GM12875 (cell line): ENCODE data around the gene SSU72.
"Not testable (repeated sequence)": the region's sequence is repeated elsewhere in the genome, so short reads cannot be mapped to it uniquely, and the experiment has no call there.

Experiments used
- H3K4me3 ChIP-seq: one replicate; pipeline ENCODE4 v1.5.1; 2011; ENCODE audit warnings: low read depth, low read length, control low read depth
- CTCF ChIP-seq: IDR thresholded peaks from 2 replicates; pipeline ENCODE4 v1.5.1; 2011; ENCODE audit warnings: low read depth, mild to moderate bottlenecking, control low read depth, inconsistent platforms, low read length, moderate library complexity, borderline replicate concordance; ENCODE audit not compliant: insufficient read depth

The SSU72 gene

DNA sequence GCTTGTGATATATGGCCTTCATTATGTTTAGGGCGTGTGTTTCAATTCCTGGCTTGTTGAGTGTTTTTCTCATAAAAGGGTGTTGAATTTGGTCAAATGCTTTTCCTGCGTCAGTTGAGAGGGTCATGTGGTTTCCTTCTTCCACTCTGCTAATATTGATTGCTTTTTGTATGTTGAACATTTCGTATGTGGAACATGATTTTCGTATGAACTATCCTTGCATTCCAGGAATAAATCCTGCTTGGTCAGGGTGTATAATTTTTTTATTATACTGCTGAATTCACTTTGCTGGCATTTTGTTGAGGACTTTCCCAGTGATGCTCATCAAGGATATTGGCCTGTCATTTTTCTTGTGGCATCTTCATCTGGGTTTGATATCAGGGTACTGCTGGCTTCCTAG is 67.4 kb downstream of the SSU72 start:
- no peak for TF ChIP-seq CTCF
- no peak overlapping the region for H3K4me3 ChIP-seq

DNA sequence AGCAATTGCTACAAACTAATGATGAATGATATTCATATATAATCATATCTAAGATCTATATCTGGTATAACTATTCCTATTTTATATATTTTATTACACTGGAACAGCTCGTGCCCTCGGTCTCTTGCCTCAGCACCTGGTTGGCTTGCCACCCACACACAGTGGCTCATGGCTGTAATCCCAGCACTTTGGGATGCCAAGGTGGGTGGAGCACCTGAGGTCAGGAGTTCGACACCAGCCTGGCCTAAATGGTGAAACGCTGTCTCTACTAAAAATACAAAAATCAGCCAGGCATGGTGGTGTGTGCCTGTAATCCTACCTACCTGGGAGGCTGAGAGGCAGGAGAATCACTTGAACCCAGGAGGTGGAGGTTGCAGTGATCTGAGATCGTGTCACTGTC is 68.9 kb downstream of the SSU72 start:
- not testable (repeated sequence) for H3K4me3 ChIP-seq

DNA sequence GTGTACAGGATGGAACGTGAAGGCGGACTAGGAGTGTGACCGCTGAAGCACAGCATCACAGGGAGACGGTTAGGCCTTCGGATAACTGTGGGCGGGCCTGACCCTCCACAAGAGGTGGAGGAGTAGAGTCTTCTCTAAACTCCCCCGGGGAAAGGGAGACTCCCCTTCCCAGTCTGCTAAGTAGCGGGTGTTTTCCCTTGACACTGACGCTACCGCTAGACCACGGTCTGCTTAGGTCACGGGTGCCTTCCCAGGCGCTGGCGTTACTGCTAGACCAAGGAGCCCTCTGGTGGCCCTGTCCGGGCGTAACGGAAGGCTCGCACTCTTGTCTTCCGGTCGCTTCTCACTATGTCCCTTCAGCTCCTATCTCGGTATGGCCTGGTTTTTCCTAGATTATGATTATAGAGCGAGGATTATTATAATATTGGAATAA is 69.3 kb downstream of the SSU72 start:
- H3K4me3 ChIP-seq = peak overlapping the region; percentile 26
- peak; percentile 20; the same call in 1 of the 2 replicates for TF ChIP-seq CTCF

GRCh38 chr1:1504777-1505365 is 69.8 kb downstream of the SSU72 start:
- TF ChIP-seq CTCF = peak; percentile 58
- H3K4me3 ChIP-seq = peak overlapping the region; percentile 26

GRCh38 chr1:1495461-1495975 is 79.1 kb downstream of the SSU72 start:
- H3K4me3 ChIP-seq = not testable (repeated sequence)

DNA sequence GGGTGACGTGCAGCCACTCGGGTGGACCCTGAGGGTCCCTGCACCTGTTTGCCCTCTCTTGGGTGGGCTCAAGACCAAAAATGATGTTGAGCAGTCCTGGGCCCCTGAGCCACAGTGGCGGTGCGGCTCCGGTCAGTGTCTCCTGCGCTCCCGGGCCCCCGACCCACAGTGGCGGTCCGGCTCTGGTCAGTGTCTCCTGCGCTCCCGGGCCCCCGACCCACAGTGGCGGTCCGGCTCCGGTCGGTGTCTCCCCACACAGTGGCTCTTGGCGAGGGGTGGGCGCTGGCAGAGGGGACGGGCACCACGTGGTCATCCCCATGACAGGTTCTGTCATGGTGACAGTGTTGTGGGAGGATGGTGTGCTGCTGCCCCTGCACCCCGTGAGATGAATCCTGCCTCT is 80.4 kb downstream of the SSU72 start:
- H3K4me3 ChIP-seq = not testable (repeated sequence)
